Right kidney (tissue), 1 donor: ENCODE measurements around the gene HS3ST3B1.

Experiments used
- DNase-seq: peaks from one replicate; pipeline ENCODE4 v3.0.0-alpha.2; 2016

Gene HS3ST3B1

DNA sequence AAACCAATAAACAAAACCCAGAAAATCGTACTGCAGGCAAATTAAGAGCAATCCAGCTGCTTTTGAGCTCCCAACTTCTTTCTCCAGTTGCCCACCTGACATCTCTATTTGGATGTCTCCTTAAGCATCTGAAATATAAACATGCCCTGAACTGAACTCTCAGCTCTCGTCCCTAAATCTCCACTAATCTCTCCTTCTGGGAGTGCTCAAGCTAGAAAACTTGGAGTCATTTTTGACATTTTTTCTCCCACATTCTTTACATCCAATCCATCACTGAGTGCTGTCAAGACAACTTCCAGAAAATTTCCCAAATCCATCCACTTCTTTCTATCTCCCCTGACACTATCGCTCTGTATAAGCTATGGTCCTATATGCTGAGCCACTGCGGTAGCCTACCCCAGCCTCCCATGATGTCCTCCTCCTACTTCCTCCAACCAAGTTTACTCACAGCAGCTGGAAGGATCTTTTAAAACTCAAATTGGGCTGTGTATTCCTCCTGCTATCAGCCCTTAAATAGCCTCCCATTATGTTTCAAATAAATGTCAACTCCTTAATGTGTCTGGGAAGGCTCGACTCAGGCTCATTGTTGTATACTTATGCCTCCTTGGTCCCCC lies 53.1 kb downstream of the HS3ST3B1 start:
- DNase-seq: no peak

GRCh38 chr17:14354807-14355206 lies 53.9 kb downstream of the HS3ST3B1 start:
- DNase-seq: no peak

DNA sequence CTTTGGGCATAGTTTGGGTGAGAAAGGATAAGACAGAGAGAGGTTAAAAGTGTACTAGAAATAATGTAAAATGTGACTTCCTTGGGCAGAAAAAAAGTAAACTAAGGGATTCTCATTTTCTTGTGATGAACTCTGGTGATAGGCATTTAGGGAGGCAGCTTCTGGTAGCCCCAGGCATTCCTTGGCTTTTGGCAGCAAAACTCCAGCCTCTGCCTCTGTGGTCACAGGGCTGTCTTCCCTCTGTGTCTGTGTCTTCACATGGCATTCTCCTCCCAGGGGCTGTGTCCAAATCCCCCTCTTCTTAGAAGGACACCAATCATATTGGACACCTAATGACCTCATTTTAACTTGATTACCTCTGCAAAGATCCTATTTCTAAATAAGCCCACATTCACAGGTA lies 54.7 kb downstream of the HS3ST3B1 start:
- no peak for DNase-seq

DNA sequence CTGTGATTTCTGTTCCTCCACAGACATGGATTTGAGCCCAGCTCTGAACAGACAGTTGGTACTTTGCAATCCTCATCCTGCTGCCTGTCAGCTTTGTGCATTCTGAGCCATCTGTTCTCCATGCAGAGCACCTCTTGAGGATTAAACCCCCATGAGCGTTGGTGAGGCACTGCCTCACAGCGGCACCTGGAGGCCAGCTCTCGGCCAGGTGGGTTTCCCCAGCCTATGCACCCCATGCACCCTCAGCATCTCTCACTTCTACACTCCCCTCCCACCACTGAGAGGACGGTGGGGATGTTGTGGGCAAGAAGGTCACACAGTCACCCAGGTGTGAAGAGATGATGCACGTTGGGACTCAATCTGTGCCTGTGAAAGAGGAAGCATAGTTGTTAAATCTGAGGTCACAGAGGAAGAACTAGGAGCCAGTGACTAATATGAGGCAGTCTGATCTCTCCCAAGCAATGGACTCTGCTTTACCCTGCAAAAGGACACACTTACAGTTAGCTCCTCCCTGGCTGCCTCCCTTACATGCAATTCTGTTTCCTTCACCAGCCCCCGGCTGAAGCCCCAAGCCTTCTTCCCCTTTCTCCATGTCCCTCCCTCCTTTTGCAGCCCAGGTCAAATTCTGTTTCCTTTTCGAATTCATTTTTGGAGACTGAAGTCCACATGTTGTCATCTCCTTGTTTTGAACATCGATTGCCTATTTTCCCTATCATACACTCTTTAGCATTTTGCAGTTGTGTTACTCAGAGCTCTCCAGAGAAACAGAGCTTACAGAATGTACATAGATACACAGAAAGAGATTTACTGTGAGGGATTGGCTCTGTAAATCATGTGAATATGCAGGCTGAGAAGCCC lies 58.5 kb downstream of the HS3ST3B1 start:
- no peak for DNase-seq

DNA sequence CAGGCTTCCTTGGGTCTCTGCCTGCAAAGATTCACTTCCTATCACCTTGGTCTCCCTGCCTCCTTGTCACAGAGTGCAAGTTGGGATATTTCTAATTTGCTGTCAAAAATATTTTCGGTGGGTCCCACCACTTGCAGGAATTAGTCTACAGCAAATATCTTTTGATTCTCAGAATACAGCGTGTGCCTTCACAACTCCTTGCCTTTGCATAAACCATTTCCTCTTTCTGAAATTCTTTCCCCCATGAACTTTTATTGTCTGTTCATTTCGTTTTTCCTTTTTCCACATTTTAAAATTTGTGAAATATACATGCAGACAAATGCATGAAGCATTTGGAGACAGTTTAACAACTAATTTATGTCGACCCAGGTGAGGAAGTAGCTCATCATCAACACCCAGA lies 60.0 kb downstream of the HS3ST3B1 start:
- no peak for DNase-seq

DNA sequence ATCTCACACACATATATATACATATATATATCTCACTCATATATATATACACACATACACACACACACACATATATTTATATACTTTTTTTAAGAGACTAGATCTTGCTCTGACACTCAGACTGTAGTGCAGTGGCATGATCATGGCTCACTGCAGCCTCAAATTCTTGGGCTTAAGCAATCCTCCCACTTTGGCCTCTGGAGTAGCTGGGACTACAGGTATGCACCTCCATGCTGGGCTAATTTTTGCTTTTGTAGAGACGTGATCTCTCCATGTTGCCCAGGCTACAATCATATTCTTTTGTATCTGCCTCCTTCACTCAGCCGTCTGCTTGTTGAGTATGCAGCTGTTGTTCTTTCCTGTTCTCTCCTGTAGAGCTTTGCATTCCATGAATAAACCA lies 60.6 kb downstream of the HS3ST3B1 start:
- DNase-seq: no peak

DNA sequence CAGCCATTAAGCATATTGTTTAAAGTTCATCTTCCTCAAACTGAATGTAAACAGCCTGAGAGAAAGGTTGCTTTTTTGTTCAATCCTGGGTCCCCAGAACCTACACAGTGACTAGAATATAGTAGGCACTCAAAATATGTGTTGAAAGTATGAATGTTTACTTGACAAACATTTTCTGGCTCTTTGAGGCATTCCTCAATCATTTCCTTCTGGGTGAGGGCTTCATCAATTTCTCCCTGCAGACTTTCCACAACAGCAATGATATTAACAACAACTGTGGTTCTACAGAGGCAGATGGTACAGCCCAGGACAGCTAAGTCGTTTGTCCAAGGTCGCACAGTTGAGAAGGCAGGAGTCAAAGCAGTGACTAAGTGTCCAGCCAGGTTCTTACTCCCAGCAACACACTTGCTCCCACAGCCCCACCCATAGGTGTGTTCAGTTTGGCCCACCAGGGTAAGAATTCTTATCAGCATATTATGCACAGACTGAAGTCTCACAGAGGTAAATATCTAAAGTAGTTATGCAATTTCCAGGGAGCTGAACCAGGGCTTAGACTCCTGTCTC lies 61.1 kb downstream of the HS3ST3B1 start:
- no peak for DNase-seq

DNA sequence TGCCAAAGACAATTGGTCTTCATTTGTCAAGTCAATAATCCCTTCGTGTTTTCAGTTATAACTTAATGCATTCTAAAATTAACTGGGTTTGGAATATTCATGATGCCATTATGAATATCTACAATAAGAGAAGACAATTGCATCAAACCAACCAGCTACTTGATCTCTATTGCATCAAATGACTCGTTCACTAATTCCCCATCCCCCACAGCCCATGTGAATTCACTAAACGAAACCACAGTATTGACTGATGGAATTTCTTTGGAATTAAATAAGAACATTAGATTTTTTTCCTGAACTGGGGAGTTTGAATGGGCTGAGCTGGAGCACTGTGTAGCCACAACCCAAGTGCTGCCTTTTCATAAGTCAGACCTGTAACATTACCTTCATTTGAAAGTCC lies 65.3 kb downstream of the HS3ST3B1 start:
- no peak for DNase-seq

- DNase-seq: no peak
Observed at GRCh38 chr17:14372461-14372860, 71.6 kb downstream of the HS3ST3B1 start.

GRCh38 chr17:14372905-14373613 lies 72.2 kb downstream of the HS3ST3B1 start:
- DNase-seq: no peak

- no peak for DNase-seq
Observed at GRCh38 chr17:14373614-14374259, 72.9 kb downstream of the HS3ST3B1 start.

DNA sequence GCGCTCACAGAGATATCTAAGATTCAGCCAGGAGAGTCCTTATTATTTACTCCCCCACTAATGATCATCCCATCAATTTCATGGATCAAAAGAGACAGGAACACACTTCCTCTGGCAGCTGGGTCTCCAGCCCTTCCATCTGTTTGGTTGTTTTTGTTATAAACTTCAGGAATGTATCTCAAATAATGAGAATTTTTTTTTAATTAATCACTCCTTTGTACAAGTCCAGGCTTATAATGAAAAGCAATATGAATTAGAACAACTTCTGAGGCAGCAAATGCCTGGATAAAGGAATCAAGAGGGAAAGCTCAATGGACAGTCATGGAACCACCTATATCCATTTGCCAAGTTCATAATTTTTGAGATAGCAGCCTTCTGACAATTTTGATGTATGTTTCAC lies 73.4 kb downstream of the HS3ST3B1 start:
- DNase-seq: no peak

GRCh38 chr17:14376666-14377065 lies 75.8 kb downstream of the HS3ST3B1 start:
- DNase-seq: no peak

DNA sequence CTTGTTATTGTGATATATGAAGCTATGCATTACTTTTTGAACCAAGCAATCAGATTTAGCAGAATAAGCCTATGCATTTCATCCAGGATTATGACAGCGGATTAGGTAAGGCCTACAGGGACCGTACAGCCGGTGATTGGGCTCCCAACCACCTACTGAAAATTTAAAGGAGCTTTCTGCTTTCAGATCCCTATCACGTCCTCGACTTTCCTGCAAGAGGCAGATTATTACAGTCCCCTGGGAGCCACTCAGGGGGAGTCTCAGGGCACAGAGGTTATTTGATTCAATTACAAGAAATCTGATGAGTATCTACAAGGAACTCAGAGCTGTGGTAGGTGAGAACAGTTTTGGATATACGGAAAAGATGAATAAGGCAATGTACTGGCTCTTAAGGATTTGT lies 80.7 kb downstream of the HS3ST3B1 start:
- no peak for DNase-seq

DNA sequence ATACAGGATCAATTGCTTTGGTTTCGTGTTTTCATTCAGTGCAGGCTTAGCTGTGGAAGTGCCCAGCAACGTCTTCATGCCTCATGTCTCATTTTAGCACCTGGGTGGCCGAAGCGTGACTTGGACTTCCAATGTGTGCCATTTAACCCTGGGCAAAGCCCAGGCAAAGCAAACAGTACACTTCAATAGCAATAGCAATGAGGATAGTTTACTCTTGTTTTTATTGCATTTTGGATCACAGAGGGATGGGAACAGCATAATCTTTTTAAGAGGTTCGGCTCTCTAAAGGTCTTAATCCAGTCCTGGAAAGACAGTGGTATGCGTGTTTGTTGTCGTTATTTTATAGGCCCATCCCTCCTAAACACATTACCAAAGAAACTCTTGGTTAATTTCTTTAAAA lies 86.2 kb downstream of the HS3ST3B1 start:
- DNase-seq: no peak

DNA sequence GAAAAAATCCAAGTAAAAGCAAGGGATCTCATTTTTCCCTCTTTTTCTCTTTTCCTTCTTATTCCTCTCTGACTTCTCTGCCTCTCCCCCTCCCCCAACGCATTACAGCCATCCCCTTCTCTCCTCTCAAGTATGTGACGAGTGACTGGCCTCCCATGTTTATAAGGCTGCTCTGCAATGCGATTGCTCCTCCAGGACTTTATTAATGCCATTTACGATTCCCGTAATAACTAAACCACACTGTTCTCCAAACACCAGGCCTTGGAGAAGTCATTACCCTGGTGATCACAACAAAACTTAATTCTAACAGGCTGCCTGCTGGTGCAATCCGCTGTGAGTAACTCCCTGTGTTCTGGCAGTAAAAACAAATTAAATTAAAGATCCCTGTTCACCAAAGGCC lies 88.8 kb downstream of the HS3ST3B1 start:
- DNase-seq: no peak

GRCh38 chr17:14393723-14394122 lies 92.8 kb downstream of the HS3ST3B1 start:
- no peak for DNase-seq

DNA sequence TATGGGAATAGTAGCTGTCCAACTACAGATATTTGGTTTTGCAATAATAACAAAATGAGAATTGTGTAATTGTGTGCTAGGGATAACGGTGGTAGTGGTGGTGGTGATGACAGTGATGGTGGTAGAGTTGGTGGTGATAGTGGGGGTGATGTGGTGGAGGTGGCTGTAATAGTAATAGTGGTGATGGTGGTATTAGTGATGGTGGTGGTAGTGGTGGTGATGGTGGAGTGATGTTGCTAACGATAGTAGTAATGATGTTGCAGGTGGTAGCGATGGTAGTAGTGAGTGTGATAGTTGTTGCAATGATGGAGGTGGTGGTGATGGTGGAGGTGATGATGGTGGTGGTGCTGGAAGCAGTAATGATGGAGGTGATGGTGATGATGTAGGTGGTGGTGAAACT lies 94.4 kb downstream of the HS3ST3B1 start:
- DNase-seq: no peak

DNA sequence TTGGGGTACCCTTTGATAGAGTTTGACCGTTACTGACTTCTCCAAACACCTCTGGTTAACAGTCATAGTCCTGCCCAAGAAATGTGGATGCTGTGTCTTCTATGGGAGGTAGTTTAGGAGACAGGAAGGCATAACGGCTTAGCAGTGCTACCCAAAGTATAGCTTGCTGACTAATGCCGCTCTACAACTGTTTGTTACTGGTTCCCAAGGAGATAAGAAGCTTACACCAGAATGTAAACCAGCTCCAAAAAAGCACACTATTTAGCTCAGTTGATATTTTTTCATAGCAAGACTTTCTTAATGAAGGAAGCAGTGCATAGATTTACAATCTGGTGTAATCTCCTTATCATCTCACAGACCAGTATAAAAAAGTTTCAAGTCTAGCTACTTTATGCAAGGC lies 95.7 kb downstream of the HS3ST3B1 start:
- no peak for DNase-seq

DNA sequence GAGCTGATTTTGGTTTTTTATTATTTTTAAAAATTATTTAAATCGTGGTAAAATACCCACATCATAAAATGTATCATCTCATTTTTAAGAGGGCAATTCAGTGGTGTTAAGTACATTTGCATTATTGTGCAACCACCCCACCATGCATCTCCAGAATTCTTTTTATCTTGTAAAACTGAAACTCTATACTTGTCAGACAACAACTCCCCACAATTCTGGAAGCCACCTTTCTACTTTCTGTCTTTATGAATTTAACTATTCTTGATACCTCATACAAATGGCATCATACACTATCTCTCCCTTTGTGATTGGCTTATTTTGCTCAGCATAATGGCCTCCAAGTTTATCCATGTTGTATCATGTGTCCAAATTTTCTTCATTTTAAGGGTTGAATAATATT lies 97.9 kb downstream of the HS3ST3B1 start:
- no peak for DNase-seq
